Measurements from ENCODE around the gene NTRK2.

NTRK2 gene

DNA sequence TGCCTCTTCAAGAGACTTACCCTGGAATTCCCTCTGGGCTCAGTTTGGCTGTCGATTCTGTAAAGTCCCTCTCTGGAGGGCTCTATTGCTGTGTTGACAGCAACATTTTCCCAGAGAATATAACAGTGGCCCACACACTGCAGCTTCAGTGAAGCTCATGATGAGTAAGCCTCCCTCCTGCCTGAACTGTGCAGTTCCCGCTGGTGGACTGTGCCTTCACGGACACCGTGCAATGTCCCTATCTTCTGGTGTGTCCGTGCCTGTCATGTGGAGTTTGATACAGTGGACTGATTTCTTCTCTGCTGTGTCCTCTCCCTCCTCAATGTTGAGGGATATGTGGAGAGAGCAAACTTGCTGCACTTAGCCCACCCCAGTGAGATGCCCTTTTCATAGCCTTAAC is 109.0 kb downstream of the NTRK2 start:
- H3K4me3 ChIP-seq (ENCODE audit: low read depth, low read length), result no peak overlapping the region

GRCh38 chr9:84779883-84780282 is 110.4 kb downstream of the NTRK2 start:
- H3K4me3 ChIP-seq (ENCODE audit: low read depth, low read length), result no peak overlapping the region

- no peak overlapping the region for H3K4me3 ChIP-seq (ENCODE audit: low read depth, low read length)
Observed at GRCh38 chr9:84780385-84780784, 110.9 kb downstream of the NTRK2 start.

DNA sequence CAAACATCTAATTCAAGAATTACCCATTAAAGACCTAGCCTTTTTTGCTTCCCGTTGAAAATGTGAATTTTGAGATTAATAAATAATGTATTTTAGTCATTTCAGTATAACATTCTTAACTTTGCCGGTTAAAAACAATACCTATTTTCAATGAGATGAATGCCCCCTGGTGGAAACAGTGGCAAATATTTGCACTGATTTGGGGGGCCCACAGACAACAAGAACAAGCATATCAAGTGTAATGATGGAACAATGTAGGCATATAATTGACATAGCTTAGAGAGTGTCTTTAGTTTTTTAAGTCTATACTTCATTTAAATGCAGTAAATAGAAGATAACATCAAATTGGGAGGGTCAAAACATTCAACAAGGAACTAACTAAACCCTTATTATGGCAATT is 111.9 kb downstream of the NTRK2 start:
- no peak overlapping the region for H3K4me3 ChIP-seq (ENCODE audit: low read depth, low read length)

DNA sequence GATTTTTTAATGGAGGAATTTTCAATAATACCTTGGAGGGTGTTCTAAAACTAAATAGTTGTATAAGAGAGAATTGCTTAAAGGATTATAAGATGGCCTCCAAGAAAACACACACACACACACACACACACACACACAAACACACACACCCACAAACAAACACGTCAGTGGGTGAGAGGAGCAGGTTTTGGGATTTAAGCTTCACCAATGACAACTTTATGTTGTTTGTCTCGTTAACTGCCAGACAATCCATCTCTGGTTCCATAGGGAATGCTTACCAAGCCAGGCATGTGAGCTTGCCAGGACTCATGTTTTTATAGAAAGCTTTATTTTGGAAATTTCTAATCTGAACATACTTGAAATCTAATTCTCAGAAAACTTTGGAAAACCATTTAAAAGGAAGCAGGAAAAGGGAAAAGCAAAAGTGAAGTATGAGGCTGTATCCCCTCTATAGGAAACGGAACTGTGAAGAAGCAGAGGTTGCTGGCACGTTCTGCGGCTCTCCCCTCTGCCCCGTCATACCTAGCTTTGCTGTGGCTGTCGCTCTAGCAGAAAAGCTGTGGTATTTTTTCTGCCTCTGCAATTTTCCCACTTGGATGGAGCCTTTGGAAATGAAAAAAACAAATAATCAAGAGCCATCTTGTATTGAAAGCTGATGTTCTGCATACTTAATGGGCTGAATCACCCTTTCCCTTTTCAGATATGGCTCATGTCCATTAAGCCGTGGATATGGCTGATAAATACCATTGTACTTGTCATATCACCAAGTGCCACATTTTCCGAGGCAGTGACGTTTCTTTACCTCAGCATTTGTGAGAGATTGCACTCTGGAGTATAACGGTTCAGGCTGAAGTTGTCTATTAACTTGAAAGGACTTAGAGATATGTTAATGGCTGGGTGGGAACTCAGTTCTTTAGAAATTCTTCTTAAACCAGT is 112.7 kb downstream of the NTRK2 start:
- H3K4me3 ChIP-seq (ENCODE audit: low read depth, low read length), result no peak overlapping the region

DNA sequence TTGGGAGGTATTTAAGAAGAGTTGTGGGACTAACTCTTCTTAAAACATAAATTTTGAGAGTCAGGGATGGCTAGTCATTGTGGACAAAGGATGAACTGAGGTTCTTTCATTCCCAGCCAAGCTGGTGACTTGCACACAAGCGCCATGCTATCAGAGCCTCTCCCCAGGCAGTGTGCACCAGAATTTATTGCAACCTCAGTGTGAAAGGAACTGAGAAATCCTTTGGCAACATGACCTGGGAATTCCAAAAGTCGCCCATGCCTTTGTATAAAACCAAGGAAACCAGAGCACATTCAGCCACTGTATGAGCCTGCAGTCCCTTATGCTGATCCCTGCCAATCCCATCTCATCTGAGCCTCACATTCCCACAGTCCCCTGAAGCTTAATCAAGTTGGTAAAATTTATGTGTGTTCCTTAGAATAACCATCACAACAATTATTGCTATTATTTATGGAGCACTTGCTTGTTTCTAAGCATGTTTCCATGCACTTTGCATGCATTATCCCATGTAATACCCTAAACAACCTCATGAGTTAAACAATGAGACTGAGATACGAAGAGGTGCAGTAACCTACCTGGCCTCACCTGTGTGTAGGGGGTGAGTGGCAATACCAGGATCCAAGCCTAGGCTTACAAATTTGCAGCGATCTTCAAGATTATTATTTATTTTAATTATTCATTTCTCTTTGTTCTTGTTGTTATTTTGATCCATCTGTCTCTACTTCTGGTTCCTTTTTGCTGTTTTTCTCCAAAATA is 116.4 kb downstream of the NTRK2 start:
- no peak overlapping the region for H3K4me3 ChIP-seq (ENCODE audit: low read depth, low read length)

GRCh38 chr9:84788803-84789462 is 119.4 kb downstream of the NTRK2 start:
- H3K4me3 ChIP-seq (ENCODE audit: low read depth, low read length), result no peak overlapping the region

- no peak overlapping the region for H3K4me3 ChIP-seq (ENCODE audit: low read depth, low read length)
Observed at GRCh38 chr9:84789463-84789830, 119.9 kb downstream of the NTRK2 start.

DNA sequence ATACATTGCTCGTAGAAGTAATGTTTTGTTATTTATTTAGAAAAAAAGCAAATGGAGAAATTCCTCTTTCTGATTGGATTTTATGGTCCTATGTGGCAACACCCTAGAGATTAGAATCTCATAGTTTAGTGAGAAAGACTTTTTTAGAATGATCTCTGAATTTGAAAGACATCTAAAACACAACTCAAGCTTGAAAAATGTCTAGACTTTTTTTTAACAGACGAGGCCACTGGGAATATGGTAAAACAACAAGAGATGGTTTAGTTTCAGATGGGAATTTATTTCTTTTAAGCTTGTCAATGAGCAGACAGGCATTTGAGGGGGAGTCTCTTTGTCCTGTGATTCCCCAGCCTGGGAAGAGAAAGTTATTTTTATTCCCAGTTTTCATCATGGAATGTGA is 122.1 kb downstream of the NTRK2 start:
- no peak overlapping the region for H3K4me3 ChIP-seq (ENCODE audit: low read depth, low read length)

DNA sequence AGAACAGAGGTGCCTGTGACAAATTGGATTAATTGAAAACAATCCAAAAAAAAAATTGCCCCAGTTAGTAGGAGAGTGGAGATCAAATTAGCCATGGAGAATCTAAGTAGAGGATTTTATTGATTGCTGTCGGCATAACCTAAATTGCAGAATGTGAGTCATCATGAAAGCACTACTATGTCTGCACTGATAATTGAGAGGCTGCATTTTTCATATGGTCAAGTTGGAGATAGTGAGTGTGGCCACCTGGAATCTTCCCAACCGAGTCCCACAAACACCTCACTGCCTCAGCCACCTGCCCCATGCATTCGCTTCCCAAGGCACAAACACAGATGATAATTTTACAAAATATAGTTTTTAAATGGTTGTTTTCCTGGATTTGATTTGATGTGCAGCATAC is 123.7 kb downstream of the NTRK2 start:
- no peak overlapping the region for H3K4me3 ChIP-seq (ENCODE audit: low read depth, low read length)

DNA sequence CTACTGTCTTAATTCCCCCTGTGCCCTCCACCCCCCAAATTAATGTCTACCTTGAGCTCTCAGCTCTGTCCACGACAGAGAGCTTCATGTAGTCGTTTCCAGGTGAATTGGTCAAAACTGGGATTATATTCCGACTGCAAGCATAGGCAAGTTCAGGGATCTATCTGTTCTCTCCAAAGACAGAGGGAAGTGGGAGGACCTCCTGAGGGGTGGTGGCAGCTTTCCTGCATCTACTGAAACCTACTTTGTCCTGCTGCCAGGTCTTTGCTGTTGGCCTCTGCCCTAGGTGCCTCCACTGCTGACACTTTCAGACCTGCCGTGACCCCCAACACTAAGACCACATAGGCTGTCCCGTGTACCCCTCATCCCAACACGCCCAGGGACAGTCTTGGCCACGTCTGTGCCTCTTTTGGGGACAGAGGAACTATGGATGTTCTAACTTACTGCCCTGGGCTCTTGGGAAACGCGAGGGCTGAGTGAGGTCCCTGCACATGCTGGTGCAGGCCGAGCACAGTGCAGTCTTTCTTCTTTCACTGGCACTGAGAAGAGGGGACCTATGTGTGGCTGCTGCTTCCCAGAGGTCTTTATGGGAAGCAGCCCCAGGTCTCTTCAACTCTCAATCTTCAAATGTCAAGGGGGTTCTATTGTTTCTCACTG is 125.6 kb downstream of the NTRK2 start:
- no peak overlapping the region for H3K4me3 ChIP-seq (ENCODE audit: low read depth, low read length)

DNA sequence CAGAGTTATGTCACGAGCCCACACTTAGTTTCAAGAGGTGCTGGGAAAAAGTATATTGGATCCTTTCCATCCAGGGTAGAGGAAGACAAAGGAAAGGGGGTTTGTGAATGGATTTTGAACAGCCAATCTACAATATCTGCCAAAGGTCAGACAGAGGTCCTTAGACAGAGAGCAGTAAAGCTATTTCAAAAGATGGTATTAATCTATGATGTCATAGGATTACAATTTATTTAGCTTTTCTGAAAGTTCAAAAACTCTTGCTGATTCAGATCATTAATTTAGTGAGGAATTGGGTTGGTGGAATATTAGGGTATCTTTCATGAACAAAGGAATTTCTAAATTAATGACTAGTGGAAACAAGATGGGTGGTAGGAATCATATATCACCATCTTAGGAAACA is 126.9 kb downstream of the NTRK2 start:
- no peak overlapping the region for H3K4me3 ChIP-seq (ENCODE audit: low read depth, low read length)

DNA sequence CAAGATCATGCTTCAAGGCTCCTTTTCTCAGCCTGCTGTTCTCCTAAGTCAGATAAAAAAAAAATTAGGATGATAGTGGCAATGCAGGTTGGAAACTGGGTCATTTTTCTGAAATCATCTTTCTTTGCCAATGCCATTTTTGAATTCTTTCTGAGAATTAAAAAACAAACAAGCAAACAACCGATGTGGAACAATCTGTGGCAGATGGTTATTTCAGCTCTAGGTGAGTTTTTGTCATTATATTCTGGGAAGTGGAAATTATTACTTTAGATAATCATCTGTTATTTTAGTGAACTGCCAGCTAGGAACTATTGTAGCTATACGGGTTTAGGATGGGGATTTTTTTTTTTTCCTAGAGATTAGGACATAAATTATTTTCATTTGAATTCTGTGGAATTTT is 129.7 kb downstream of the NTRK2 start:
- no peak overlapping the region for H3K4me3 ChIP-seq (ENCODE audit: low read depth, low read length)

DNA sequence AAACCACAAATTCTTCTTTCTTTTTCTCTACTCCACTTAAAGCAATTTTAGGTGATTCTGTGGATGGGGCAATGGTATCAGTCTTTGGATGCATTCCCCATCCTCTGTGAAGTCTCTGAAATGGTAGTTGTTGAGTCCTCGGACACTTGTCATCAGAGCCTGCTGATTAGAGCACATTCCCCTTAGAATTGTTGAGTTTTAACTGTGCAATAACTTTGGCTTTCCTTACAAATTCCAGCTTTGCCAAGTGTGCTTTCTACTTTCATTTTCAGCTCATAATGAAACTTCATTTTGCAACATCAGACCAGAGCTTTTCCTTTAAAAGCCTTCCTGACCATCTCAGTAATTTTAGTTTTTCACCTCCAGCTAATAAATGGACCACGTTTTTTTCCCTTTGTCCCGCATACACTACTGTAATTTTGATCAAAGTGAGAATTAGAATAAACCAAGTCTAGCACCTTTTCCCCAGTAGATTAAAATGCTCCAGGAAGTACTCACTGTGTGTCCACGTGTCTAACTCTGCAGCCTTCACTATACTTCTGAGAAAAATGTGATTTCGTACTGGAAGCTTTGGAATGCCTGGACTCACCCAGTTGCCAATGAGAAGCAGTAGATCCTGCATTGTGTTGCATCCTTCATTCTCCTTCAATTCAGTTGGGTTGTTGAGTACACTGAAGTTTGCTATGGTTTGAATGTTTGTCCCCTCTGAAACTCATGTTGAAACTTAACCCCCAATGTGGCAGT is 135.6 kb downstream of the NTRK2 start:
- H3K4me3 ChIP-seq (ENCODE audit: low read depth, low read length), result no peak overlapping the region

- H3K4me3 ChIP-seq (ENCODE audit: low read depth, low read length), result no peak overlapping the region
Observed at GRCh38 chr9:84807431-84807830, 137.9 kb downstream of the NTRK2 start.

DNA sequence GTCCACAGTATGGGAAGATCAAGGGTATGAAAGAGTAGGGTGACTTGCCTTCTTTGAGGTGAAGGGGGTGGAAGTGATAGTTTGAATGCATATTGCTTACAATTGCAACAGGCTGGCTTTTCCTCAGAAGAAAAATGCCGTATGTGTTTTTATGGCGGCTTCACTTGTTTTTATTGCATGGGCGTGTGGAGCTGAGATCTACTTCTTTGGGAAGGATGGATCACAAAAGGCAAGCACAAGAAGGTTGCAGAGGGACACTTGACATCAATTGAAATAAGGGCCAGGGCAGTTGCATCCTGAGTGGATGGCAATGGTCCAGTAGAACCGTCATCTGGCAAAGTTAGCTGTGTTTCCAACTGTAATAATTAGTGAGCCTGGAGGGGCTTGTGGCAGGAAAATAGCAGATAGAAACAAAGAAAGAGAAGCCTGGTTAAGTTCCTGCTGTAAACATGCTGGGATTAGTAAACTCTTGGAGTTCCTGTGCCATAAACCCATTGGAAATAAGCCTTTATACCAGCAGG is 138.4 kb downstream of the NTRK2 start:
- no peak overlapping the region for H3K4me3 ChIP-seq (ENCODE audit: low read depth, low read length)

DNA sequence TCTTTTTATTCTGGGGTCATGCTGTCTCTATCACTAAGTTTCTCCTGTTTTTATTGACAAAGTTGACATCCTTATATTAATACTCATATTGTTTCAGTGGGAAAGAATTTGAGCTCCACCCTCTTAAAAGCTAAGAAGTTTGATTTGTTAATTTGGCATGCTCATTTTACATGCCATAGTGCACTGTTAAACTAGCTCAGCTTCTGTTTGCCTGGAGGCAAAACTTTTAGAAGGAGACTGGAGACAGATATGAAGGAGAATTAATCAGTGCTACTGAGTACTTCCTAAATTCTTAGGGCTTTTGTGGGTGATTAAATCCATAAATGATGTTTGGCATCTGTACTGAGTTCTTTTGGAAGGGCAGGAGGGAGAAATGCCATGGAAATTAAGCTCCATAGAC is 138.9 kb downstream of the NTRK2 start:
- H3K4me3 ChIP-seq (ENCODE audit: low read depth, low read length), result no peak overlapping the region

DNA sequence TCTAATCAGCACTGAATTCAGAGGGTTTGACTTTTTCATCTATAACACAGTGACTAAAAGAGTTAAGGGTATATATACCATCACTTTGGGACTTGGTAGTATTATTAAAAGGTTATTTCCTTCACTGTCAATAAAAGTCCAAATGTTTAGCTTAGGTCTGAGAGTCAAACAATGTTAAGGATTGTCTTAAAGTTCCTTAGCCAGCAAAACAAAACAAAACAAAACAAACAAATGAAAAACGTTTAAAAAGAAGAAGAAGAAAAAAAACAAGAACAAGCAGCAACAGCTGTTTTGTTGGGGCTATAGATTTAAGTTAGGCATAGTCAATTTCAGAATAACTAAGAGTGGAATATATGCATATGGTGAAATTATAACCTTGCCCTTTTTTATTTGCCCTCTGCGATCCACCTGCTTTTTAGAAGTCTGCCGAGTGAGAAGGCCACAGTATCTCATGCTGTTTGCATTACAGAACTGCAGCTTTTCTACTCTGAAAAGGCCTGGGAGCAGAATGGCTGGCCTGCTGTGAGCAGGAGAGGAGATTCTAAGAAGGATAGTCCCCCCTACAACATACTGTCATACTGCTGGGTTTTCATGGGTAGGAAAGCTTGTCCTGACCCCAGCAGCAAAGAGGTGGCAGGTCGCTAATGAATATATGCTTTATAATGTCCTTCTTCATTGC is 141.7 kb downstream of the NTRK2 start:
- H3K4me3 ChIP-seq (ENCODE audit: low read depth, low read length), result no peak overlapping the region

DNA sequence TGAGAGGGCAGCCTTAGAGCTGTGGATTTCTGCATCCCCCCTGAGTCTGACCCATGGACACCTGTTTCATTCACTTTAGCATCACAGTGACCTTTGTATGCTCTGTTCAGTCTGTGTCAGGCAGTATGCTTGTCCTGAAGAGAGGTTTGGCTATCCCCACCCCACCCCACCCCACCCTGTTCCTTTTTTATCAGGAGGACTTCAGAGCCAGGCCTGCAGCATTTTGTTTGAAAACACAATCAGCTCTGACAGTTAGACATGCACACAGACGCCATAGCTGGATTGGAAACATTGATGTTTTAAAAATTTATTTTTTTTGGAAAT is 142.2 kb downstream of the NTRK2 start:
- H3K4me3 ChIP-seq (ENCODE audit: low read depth, low read length), result no peak overlapping the region

- no peak overlapping the region for H3K4me3 ChIP-seq (ENCODE audit: low read depth, low read length)
Observed at GRCh38 chr9:84812355-84812754, 142.8 kb downstream of the NTRK2 start.

All from iPS-11a (cell line).